RWPE1 (cell line): ENCODE measurements around the gene CDC37.
"Not testable (repeated sequence)": the region's sequence is repeated elsewhere in the genome, so short reads cannot be mapped to it uniquely, and the experiment has no call there.

Experiments
- CTCF ChIA-PET: fragments of 350-600 bp; sonication (Branson Sonifier 250); formaldehyde crosslinking; extraction: SDS; loops from one replicate; lab custom pipeline; 2021; lab: Yijun Ruan, JAX
- POLR2A ChIA-PET: fragments of 400-600 bp; formaldehyde crosslinking; extraction: SDS; loops from one replicate; lab custom pipeline; 2020; ENCODE audit warnings: antibody characterized with exemption; ENCODE audit not compliant: low non-redundant PET; lab: Yijun Ruan, JAX
- DNase-seq: peaks from one replicate; pipeline ENCODE4 v3.0.0; 2012; ENCODE audit warnings: low spot score
- H3K27ac ChIP-seq: fragments of 450-650 bp; 2 replicates; pipeline ENCODE4 v1.5.1; 2017
- TF ChIP-seq, protein P1 (sequence below): fragments of 450-650 bp; conservative IDR thresholded peaks from 2 replicates; pipeline ENCODE4 v1.5.1; 2017; ENCODE audit warnings: low read depth, mild to moderate bottlenecking

CDC37 gene

DNA sequence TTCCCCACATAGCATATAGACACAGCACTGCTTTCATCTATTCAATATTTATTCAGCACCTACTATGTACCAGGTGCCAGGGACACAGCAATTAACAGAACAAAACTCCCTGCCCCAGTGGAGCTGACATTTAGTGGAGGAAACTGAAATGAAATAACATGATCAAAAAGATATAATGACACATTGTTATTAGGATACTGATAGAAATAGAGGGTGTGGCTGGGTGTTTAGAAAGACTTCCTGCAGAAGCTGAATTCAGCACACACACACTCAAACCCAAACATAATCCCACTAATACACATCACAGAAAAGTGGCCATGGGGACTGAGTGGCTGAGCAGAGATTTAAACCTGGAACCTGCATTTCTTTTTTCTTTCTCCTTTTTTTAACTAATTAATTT is 3.8 kb upstream of the CDC37 start:
- no peak overlapping the region for H3K27ac ChIP-seq
- DNase-seq: no peak
- POLR2A ChIA-PET: no interaction called here
- CTCF ChIA-PET: interaction anchor here (0.6 to 1.2 kb wide), 2 partner anchors 16 to 18 kb away, joined by 3 to 5 read pairs; no protein-coding TSS in a partner anchor
- TF ChIP-seq, protein P1, sequence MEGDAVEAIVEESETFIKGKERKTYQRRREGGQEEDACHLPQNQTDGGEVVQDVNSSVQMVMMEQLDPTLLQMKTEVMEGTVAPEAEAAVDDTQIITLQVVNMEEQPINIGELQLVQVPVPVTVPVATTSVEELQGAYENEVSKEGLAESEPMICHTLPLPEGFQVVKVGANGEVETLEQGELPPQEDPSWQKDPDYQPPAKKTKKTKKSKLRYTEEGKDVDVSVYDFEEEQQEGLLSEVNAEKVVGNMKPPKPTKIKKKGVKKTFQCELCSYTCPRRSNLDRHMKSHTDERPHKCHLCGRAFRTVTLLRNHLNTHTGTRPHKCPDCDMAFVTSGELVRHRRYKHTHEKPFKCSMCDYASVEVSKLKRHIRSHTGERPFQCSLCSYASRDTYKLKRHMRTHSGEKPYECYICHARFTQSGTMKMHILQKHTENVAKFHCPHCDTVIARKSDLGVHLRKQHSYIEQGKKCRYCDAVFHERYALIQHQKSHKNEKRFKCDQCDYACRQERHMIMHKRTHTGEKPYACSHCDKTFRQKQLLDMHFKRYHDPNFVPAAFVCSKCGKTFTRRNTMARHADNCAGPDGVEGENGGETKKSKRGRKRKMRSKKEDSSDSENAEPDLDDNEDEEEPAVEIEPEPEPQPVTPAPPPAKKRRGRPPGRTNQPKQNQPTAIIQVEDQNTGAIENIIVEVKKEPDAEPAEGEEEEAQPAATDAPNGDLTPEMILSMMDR: no peak

DNA sequence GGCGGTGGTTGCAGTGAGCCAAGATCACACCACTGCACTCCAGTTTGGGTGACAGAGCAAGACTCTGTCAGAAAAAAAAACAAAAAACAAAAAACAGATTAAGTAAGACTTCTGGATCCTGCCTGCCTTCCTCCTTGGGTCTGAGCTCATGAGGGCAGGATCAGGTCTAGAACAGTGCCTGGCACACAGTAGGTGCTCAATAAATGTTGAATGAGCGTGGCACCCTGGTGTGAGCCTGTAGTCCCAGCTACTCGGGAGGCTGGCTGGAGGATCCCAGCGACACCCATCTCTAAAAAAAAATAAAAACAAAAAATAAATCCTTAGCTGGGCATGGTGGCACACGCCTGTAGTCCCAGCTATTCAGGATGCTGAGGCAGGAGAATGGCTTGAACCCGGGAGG is 2.8 kb upstream of the CDC37 start:
- H3K27ac ChIP-seq: no peak overlapping the region
- TF ChIP-seq, protein P1: no peak
- no peak for DNase-seq
- ChIA-PET CTCF (interaction anchor here (0.6 to 3.7 kb wide), 6 partner anchors 11 to 139 kb away, joined by 3 to 32 read pairs (median 4); no protein-coding TSS in a partner anchor), POLR2A (interaction anchor here (0.6 kb wide), 1 partner anchor 88 kb away, joined by 3 read pairs; no protein-coding TSS in a partner anchor)

GRCh38 chr19:10404888-10405820 is 1.8 kb upstream of the CDC37 start:
- CTCF ChIA-PET: interaction anchor here (0.6 to 3.7 kb wide), 10 partner anchors 8 to 359 kb away, joined by 3 to 32 read pairs (median 4); no protein-coding TSS in a partner anchor
- H3K27ac ChIP-seq: no peak overlapping the region
- POLR2A ChIA-PET: no interaction called here
- TF ChIP-seq, protein P1: no peak
- DNase-seq: no peak

GRCh38 chr19:10402441-10403038 is 802 bp downstream of the CDC37 start:
- ChIA-PET CTCF (interaction anchor here (1.7 kb wide), 1 partner anchor 81 kb away, joined by 4 read pairs; no protein-coding TSS in a partner anchor), POLR2A (no interaction called here)
- H3K27ac ChIP-seq: peak overlapping the region; percentile 70
- TF ChIP-seq, protein P1: no peak
- no peak for DNase-seq

DNA sequence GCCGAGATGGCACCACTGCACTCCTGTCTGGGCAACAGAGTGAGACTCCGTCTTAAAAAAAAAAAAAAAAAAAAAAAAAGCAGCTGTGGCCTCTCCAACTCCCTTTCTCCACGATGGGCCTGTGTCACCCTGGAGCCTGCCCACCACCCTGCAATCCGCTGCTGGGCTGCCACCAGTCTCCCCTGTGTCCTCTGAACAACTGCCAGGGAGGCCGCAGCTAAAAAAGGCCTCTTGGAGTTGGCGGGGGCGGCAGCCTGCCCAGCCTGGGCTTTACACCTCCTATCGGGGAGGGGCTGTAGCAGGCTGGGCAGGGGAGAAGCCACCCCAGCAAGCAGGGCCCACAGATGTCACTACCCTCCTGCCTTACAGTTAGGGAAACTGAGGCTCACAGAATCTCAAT is 3.5 kb downstream of the CDC37 start:
- ChIA-PET POLR2A (interaction anchor here (0.6 kb wide), 1 partner anchor 141 kb away, joined by 3 read pairs; no protein-coding TSS in a partner anchor), CTCF (interaction anchor here (0.8 to 1.6 kb wide), 5 partner anchors 9 to 141 kb away, joined by 3 to 5 read pairs (median 4); no protein-coding TSS in a partner anchor)
- H3K27ac ChIP-seq: peak overlapping the region; percentile 20; the same call in 1 of the 2 replicates
- no peak for DNase-seq
- TF ChIP-seq, protein P1: no peak

DNA sequence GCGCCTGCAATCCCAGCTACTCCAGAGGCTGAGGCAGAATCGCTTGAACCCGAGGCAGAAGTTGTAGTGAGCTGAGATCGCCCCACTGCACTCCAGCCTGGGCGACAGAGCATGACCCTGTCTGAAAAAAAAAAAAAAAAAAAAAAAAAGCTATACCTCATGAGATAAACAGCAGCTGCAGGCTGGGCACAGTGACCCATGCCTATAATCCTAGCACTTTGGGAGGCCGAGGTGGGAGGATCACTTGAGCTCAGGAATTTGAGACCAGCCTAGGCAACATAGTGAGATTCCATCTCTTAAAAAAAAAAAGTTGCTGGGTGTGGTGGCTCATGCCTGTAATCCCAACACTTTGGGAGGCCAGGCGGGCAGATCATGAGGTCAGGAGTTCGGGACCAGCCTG is 4.0 kb downstream of the CDC37 start:
- DNase-seq, POLR2A ChIA-PET: not testable (repeated sequence)
- H3K27ac ChIP-seq: peak overlapping the region; percentile 14; the same call in 1 of the 2 replicates
- CTCF ChIA-PET: interaction anchor here (0.7 to 1.6 kb wide), 4 partner anchors 11 to 133 kb away, joined by 3 to 4 read pairs (median 4); no protein-coding TSS in a partner anchor
